WTC11 (cell line): ENCODE results near the gene IL18R1.

Source experiments
- ATF6 ChIP-seq: sonication (generic); formaldehyde crosslinking; IDR thresholded peaks from 2 replicates; pipeline ENCODE4 v1.8.1; 2023; ENCODE audit warnings: mild to moderate bottlenecking, missing genetic modification reagents
- E2F5 ChIP-seq: sonication (generic); formaldehyde crosslinking; IDR thresholded peaks from 2 replicates; pipeline ENCODE4 v1.8.1; 2022; ENCODE audit warnings: mild to moderate bottlenecking, moderate library complexity, missing genetic modification reagents
- FOXP1 ChIP-seq: sonication (generic); formaldehyde crosslinking; IDR thresholded peaks from 2 replicates; pipeline ENCODE4 v1.8.0; 2022; ENCODE audit warnings: missing genetic modification reagents, mild to moderate bottlenecking, moderate library complexity, borderline replicate concordance
- SP1 ChIP-seq: sonication (generic); formaldehyde crosslinking; conservative IDR thresholded peaks from 2 replicates; pipeline ENCODE4 v1.8.1; 2022; ENCODE audit warnings: missing genetic modification reagents
- TCF7 ChIP-seq: sonication (generic); formaldehyde crosslinking; IDR thresholded peaks from 2 replicates; pipeline ENCODE4 v1.8.0; 2022; ENCODE audit warnings: mild to moderate bottlenecking, low read depth, missing genetic modification reagents, moderate library complexity
- TEAD1 ChIP-seq: sonication (generic); formaldehyde crosslinking; IDR thresholded peaks from 2 replicates; pipeline ENCODE4 v1.8.0; 2022; ENCODE audit warnings: mild to moderate bottlenecking, missing genetic modification reagents
- USF2 ChIP-seq: sonication (generic); formaldehyde crosslinking; IDR thresholded peaks from 2 replicates; pipeline ENCODE4 v1.8.1; 2023; ENCODE audit warnings: mild to moderate bottlenecking, missing genetic modification reagents, moderate library complexity
- ZNF121 ChIP-seq: sonication (generic); formaldehyde crosslinking; IDR thresholded peaks from 2 replicates; pipeline ENCODE4 v1.8.0; 2023; ENCODE audit warnings: missing genetic modification reagents
- TF ChIP-seq, protein P1 (sequence below): fragments of 200-600 bp; IDR thresholded peaks from 2 replicates; pipeline ENCODE4 v1.8.0; 2022; ENCODE audit warnings: antibody characterized with exemption
- TF ChIP-seq, protein P2 (sequence below): fragments of 250-450 bp; sonication (Bioruptor Pico); IDR thresholded peaks from 2 replicates; pipeline ENCODE4 v1.9.0; 2021; ENCODE audit warnings: mild to moderate bottlenecking, borderline replicate concordance
- TF ChIP-seq, protein P3 (sequence below): sonication (generic); formaldehyde crosslinking; IDR thresholded peaks from 2 replicates; pipeline ENCODE4 v1.8.0; 2022; ENCODE audit warnings: mild to moderate bottlenecking, missing genetic modification reagents

GRCh38 chr2:102446936-102447335 is 91.3 kb downstream of the IL18R1 start:
- no peak for TF ChIP-seq FOXP1 (CRISPR knock-in tag)
- TF ChIP-seq SP1 (CRISPR knock-in tag), result no peak
- TF ChIP-seq ZNF121 (CRISPR knock-in tag), result no peak
- TF ChIP-seq, protein P1, sequence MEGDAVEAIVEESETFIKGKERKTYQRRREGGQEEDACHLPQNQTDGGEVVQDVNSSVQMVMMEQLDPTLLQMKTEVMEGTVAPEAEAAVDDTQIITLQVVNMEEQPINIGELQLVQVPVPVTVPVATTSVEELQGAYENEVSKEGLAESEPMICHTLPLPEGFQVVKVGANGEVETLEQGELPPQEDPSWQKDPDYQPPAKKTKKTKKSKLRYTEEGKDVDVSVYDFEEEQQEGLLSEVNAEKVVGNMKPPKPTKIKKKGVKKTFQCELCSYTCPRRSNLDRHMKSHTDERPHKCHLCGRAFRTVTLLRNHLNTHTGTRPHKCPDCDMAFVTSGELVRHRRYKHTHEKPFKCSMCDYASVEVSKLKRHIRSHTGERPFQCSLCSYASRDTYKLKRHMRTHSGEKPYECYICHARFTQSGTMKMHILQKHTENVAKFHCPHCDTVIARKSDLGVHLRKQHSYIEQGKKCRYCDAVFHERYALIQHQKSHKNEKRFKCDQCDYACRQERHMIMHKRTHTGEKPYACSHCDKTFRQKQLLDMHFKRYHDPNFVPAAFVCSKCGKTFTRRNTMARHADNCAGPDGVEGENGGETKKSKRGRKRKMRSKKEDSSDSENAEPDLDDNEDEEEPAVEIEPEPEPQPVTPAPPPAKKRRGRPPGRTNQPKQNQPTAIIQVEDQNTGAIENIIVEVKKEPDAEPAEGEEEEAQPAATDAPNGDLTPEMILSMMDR, result no peak
- TF ChIP-seq E2F5 (CRISPR knock-in tag), result no peak
- TF ChIP-seq USF2 (CRISPR knock-in tag), result no peak
- TF ChIP-seq ATF6 (CRISPR knock-in tag), result no peak
- TF ChIP-seq TCF7 (CRISPR knock-in tag), result no peak
- no peak for TF ChIP-seq TEAD1 (CRISPR knock-in tag)
- TF ChIP-seq, protein P2, sequence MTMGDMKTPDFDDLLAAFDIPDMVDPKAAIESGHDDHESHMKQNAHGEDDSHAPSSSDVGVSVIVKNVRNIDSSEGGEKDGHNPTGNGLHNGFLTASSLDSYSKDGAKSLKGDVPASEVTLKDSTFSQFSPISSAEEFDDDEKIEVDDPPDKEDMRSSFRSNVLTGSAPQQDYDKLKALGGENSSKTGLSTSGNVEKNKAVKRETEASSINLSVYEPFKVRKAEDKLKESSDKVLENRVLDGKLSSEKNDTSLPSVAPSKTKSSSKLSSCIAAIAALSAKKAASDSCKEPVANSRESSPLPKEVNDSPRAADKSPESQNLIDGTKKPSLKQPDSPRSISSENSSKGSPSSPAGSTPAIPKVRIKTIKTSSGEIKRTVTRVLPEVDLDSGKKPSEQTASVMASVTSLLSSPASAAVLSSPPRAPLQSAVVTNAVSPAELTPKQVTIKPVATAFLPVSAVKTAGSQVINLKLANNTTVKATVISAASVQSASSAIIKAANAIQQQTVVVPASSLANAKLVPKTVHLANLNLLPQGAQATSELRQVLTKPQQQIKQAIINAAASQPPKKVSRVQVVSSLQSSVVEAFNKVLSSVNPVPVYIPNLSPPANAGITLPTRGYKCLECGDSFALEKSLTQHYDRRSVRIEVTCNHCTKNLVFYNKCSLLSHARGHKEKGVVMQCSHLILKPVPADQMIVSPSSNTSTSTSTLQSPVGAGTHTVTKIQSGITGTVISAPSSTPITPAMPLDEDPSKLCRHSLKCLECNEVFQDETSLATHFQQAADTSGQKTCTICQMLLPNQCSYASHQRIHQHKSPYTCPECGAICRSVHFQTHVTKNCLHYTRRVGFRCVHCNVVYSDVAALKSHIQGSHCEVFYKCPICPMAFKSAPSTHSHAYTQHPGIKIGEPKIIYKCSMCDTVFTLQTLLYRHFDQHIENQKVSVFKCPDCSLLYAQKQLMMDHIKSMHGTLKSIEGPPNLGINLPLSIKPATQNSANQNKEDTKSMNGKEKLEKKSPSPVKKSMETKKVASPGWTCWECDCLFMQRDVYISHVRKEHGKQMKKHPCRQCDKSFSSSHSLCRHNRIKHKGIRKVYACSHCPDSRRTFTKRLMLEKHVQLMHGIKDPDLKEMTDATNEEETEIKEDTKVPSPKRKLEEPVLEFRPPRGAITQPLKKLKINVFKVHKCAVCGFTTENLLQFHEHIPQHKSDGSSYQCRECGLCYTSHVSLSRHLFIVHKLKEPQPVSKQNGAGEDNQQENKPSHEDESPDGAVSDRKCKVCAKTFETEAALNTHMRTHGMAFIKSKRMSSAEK (CRISPR knock-in tag), result no peak
- TF ChIP-seq, protein P3, sequence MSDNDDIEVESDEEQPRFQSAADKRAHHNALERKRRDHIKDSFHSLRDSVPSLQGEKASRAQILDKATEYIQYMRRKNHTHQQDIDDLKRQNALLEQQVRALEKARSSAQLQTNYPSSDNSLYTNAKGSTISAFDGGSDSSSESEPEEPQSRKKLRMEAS, result no peak
